LNCAP (cell line): Measurements from ENCODE around the gene SORCS3.

Source experiments
- CTCF ChIP-seq: fragments of 450-650 bp; IDR thresholded peaks from 2 replicates; pipeline ENCODE4 v1.5.1; 2017; ENCODE audit warnings: mild to moderate bottlenecking

SORCS3 gene

DNA sequence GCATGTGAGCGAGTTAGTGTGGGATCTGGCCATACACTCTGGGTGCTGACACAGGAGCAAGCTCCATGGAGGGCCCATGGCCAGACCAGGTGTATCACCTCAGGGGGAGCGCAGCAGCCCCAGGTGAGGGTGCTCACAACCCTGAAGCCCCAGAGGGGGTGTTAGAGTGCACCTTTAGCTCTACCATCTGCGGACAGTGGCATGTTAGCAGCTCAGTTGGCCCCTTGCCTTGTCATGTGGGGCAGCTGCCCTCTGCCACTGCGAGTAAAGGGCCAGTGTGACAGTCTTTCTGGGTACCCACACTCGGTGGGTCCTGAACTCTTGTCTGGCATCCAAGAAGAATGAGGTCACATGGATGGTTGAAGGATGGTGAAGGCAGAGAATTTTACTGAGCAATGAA, 600.2 kb downstream of the SORCS3 start:
- no peak for TF ChIP-seq CTCF

DNA sequence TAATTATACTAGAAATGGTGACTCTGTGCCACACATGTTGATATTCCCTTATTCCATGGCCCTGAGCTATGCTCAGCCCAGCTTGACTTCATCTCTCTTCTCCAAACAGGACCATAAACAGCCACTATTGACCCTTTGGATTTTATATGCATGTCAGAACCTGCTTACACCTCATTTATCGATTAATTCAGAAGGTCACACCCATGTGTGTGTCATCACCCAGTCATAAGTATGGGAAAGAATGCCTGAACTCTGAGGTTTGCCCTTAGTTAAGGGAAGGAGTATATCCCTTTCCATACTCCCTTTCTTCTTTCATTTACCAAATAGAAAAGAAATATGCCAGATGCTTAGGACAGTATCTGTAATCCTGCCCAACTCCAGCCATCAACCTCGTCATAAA, 602.3 kb downstream of the SORCS3 start:
- no peak for TF ChIP-seq CTCF

GRCh38 chr10:105243825-105244224, 602.7 kb downstream of the SORCS3 start:
- no peak for TF ChIP-seq CTCF

- no peak for TF ChIP-seq CTCF
Observed at GRCh38 chr10:105247831-105248499, 606.9 kb downstream of the SORCS3 start.

GRCh38 chr10:105252911-105253310, 611.8 kb downstream of the SORCS3 start:
- no peak for TF ChIP-seq CTCF

- no peak for TF ChIP-seq CTCF
Observed at GRCh38 chr10:105253515-105254212, 612.6 kb downstream of the SORCS3 start.

GRCh38 chr10:105258036-105258673, 617.1 kb downstream of the SORCS3 start:
- TF ChIP-seq CTCF = no peak
